GM18502 (cell line): ENCODE data around the gene INSR.

Source experiments
- ATAC-seq: cut with Tn5 transposase; IDR thresholded peaks from one replicate; pipeline ENCODE4 v1.9.1; 2021; ENCODE audit warnings: mild to moderate bottlenecking; ENCODE audit not compliant: unreplicated experiment, poor library complexity

Gene INSR

GRCh38 chr19:7063764-7064418 is 230.3 kb downstream of the INSR start:
- ATAC-seq, result no peak

GRCh38 chr19:7063339-7063738 is 230.9 kb downstream of the INSR start:
- ATAC-seq, result no peak
